Activated T-cell treated with anti-CD3 and anti-CD28 coated beads for 4 hours (primary cell): ENCODE measurements around the gene EIF2AK3.
"Not testable (repeated sequence)": the region's sequence is repeated elsewhere in the genome, so short reads cannot be mapped to it uniquely, and the experiment has no call there.

Experiments
- DNase-seq: peaks from one replicate; pipeline ENCODE4 v3.0.0-alpha.2; 2020

Gene EIF2AK3

DNA sequence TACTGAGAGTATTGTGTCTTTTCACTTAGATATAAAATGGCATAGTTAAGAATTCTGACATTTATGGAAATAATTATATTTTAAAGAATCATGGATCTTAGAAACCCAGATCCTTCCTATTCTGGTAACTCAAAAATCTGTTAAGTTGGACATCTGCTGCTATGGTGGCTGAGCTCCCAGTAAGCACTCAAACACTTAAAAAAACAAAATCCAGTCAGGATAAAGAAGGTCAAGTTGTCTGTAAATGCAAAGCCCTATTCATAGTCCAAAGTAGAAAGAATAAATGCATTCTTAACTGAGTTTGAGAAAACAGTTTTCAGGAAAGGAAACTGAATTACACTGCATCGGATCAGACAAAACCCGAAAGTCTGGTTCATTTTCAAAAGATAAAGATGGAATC lies 35.6 kb downstream of the EIF2AK3 start:
- DNase-seq = no peak

DNA sequence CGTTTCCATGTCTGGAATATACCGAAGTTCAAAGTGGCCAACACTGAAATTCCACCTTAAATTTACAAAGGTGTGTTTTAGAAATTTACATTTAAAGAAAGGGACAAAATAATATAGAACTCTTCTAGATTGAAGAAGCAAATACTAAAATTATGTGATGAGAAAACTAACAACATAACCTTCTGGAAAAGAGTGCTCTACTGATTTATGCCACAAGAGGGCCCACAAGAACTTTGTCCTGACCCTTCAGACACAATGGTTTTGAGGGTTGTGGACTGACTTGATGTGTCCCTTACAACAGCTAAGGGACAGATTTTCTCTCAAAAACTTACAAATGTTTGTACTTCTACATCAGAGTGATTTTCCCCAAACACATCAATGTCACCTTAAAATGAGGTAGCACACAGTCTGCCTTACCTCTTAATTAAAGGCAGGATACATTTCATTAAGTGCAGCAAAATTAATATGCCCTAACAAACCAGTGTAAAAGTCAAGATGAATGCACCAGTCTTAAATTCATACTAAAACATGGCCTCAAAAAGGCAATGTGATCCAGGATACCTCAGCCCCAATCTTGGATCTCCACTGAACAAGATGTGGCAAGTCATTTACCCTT lies 36.2 kb downstream of the EIF2AK3 start:
- peak; percentile 42 for DNase-seq

GRCh38 chr2:88585969-88586368 lies 41.3 kb downstream of the EIF2AK3 start:
- no peak for DNase-seq

DNA sequence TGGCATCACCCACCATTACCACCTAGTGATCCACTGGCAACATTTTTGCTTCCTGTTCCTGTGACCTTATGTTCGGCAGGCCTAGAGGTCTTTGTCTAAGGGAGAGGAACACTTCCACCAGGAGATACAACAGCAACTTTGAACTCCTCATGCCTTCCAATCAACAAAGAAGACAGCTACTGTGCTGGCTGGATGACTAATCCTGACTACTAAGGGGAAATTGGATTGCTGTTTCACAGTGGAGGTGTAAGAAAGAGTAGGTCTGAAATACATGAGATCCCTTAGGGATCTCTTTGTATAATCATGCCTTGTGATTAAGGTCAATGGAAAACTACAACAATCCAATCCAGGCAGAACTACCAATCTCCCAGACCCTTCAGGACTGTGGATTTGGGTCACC lies 45.2 kb downstream of the EIF2AK3 start:
- no peak for DNase-seq

DNA sequence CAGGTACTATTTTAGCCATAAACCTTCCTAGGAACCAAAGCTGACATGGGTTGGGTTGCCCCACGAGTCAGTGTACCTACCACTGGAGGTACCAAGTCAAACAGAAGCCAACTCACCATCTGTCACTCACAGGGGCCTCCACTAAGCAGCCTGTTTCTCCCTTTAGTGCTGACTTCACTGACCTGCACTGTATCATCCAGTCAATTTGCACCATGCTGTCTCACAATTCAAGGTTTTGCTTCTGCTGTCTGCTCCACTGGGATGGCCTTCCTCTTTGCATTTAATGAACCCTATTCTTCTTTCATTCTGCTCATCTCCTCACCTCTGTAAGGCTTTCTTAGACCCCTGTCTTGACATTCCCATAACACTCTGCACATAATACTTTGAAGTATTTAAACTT lies 47.2 kb downstream of the EIF2AK3 start:
- DNase-seq = no peak

- no peak for DNase-seq
Observed at GRCh38 chr2:88575630-88576029, 51.6 kb downstream of the EIF2AK3 start.

- no peak for DNase-seq
Observed at GRCh38 chr2:88575051-88575450, 52.2 kb downstream of the EIF2AK3 start.

- DNase-seq = no peak
Observed at GRCh38 chr2:88574445-88574844, 52.8 kb downstream of the EIF2AK3 start.

GRCh38 chr2:88568179-88568578 lies 59.1 kb downstream of the EIF2AK3 start:
- DNase-seq = no peak

- no peak for DNase-seq
Observed at GRCh38 chr2:88564402-88564801, 62.9 kb downstream of the EIF2AK3 start.

- no peak for DNase-seq
Observed at GRCh38 chr2:88563129-88563528, 64.1 kb downstream of the EIF2AK3 start.

DNA sequence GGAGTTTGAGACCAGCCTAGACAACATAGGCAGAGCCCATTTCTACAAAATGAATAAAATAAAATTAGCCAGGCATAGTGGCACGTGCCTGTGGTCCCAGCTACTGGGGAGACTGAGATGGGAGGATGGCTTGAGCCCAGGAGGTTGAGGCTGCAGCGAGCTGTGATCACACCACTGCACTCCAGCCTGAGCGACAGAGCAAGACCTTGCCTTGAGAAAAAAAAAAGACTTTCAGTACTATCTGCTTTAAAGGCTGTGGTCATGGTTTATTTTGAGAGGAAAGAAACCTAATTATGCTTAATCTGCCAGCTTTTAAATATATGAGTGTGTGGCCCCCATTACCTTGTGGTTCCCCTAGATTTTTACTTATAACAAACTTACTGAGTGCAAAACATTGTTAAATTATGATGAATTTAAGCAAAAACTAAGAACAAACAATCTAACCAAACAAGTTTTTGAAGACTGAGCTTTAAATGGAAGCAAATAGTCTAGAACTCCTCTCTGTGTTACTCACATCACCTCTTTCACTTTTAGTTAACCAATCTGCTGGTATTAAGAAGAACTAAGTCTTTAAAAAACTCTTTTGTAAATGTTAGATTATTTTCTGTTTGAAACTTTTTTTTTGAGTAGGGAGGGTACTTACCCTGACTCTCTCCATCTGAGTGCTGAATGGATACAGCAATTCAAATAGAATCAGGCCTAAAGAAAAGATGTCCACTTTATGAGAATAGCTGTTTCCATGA lies 65.4 kb downstream of the EIF2AK3 start:
- no peak for DNase-seq

- DNase-seq = no peak
Observed at GRCh38 chr2:88560619-88561307, 66.5 kb downstream of the EIF2AK3 start.

GRCh38 chr2:88557290-88557689 lies 70.0 kb downstream of the EIF2AK3 start:
- no peak for DNase-seq

- DNase-seq = no peak
Observed at GRCh38 chr2:88556026-88556425, 71.2 kb downstream of the EIF2AK3 start.

DNA sequence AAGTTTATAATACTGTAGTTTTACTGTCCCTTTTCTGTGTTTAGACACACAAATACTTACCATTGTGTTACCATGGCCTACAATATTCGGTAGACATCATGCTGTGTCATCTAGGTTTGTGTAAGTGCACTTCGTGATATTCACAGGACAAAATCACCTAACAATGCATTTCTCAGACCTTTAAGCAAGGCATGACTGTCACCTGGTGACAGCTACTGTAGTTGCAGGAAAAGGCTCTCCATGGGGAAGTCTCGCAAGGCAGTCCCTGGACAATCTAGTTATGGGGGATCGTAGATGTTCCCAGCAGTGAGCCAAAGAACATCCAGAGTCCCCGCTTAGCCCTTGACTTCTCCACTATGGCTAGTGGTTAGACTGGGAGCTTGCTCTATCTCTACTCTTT lies 73.1 kb downstream of the EIF2AK3 start:
- DNase-seq = no peak

- no peak for DNase-seq
Observed at GRCh38 chr2:88549616-88550292, 77.5 kb downstream of the EIF2AK3 start.

DNA sequence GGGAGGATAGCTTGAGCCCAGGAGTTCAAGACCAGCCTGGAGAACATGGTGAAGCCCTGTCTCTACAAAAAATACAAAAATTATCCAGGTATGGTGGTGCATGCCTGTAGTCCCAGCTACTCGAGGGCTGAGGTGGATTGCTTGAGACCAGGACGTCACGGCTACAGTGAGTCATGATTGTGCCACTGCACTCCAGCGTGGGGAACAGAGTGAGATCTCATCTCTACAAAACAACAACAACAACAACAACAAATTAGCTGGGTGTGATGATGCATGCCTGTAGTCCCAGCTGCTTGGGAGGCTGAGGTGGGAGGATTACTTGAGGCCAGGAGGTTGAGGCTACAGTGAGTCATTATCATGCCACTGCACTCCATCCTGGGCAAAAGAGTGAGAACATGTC lies 81.0 kb downstream of the EIF2AK3 start:
- DNase-seq = not testable (repeated sequence)

GRCh38 chr2:88545118-88545517 lies 82.1 kb downstream of the EIF2AK3 start:
- DNase-seq = no peak

GRCh38 chr2:88543541-88544057 lies 83.7 kb downstream of the EIF2AK3 start:
- no peak for DNase-seq

GRCh38 chr2:88542668-88543067 lies 84.6 kb downstream of the EIF2AK3 start:
- no peak for DNase-seq

GRCh38 chr2:88540346-88540745 lies 86.9 kb downstream of the EIF2AK3 start:
- DNase-seq = no peak

DNA sequence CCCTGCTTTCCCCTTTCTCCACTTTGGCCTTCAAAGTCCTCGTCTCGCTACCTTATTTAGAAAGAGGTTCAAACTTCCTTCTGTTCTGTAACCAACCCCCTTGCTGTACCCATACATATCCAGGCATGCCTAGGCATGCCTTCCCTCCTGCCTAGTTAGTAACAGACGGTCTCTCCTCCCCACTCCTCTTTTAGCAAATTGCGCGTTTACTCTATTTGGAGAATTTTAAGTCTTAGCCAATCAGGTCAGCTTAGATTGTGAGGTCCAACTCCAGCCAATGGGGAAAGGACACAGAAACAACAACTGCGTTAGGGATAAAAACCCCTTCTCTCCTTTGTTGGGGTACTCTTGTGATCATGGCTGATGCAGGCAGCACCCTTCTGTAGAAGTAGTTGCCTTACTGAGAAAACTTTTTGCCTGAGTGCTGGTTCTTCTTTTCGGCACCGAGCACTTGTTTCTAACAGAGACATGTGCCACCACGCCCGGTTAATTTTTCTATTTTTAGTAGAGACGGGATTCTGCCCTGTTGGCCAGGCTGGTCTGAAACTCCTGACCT lies 88.8 kb downstream of the EIF2AK3 start:
- DNase-seq = no peak
